ENCODE data around the gene HPRT1.

The HPRT1 gene

DNA sequence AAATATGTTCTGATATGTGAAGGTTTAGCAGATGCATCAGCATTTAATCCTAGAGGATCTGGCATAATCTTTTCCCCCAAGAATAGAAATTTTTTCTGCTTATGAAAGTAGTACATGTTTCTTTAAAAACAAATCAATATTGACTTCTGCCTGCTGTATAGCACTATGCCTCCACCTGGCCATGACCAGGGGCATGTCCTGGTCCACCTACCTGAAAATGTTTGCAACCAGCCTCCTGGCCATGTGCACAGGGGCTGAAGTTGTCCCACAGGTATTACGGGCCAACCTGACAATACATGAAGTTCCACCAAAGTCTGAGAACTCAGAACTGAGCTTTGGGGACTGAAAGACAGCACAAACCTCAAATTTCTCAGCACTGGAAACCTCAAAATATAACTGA is 10.0 kb downstream of the HPRT1 start:
- no peak overlapping the region for H3K4me3 ChIP-seq (ENCODE audit: low read depth, low read length)
- DNase-seq (ENCODE audit: low read depth), result no peak

DNA sequence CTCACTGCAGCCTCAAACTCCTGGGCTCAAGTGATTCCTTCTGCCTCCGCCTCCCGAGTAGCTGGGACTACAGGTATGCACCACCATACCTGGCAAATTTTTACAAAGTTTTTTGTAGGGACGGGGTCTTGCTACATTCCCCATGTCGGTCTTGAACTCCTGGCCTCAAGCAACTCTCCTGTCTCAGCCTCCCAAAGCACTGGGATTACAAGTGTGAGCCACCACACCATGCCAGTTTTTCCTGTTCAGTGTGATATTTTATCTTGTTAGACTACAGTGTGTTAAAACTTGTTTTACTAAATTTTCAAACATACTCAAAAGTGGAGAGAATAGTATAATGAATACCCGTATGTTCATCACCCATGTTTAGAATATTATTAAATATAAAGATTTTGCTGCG is 12.1 kb downstream of the HPRT1 start:
- no peak overlapping the region for H3K4me3 ChIP-seq (ENCODE audit: low read depth, low read length)
- DNase-seq (ENCODE audit: low read depth), result no peak

DNA sequence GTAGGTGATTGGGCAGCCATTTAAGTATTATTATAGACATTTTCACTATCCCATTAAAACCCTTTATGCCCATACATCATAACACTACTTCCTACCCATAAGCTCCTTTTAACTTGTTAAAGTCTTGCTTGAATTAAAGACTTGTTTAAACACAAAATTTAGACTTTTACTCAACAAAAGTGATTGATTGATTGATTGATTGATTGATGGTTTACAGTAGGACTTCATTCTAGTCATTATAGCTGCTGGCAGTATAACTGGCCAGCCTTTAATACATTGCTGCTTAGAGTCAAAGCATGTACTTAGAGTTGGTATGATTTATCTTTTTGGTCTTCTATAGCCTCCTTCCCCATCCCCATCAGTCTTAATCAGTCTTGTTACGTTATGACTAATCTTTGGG is 16.3 kb downstream of the HPRT1 start:
- no peak overlapping the region for H3K4me3 ChIP-seq (ENCODE audit: low read depth, low read length)
- DNase-seq (ENCODE audit: low read depth), result no peak

DNA sequence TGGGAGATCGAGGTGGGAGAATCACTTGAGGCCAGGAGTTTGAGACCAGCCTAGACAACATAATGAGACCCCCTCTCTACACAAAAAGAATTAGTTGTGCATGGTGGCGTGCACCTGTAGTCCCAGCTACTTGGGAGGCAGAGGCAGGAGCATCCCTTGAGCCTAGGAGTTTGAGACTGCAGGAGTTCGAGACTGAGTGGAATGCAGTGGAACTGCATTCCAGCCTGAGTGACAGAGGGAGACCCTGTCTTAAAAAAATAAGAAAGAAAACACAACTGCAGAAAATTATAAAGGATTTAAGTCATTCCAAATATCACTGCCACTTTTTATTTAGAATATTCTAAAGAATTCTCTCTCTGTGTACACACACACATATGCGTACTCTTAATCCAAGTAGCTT is 18.4 kb downstream of the HPRT1 start:
- no peak overlapping the region for H3K4me3 ChIP-seq (ENCODE audit: low read depth, low read length)
- DNase-seq (ENCODE audit: low read depth), result no peak

DNA sequence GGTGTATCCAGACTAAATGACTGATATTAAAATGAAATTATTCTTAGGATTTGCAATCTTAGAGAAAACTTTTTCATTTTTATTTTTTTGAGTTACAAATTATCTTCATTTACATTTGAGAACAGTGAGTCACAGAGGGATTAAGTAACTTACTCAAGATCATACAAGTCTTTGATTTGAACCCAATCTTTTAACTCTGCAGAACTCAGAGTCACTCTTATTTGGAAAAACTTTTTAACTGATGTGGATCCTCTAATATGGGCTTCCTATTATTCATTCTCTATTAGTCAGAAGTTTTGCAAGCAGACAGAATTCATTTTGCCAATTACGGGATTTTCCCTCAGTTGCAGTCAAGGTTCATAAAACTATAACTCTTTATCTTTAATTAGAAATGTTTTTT is 20.1 kb downstream of the HPRT1 start:
- DNase-seq (ENCODE audit: low read depth), result no peak
- no peak overlapping the region for H3K4me3 ChIP-seq (ENCODE audit: low read depth, low read length)

DNA sequence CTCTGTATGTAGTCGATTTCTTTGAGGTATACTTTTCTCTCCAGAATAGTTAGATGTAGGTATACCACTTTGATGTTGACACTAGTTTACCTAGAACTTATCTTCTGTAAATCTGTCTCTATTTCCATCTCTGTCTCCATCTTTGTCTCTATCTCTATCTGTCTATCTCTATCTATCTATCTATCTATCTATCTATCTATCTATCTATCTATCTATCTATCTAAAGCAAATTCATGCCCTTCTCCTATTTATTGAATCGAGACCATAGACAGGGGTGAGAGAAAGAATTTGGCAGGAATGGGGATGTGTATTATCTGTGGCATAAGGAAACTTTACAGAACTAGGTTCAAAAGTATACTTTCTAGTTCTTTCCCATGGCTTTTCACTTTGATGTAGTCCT is 21.4 kb downstream of the HPRT1 start:
- no peak overlapping the region for H3K4me3 ChIP-seq (ENCODE audit: low read depth, low read length)
- DNase-seq (ENCODE audit: low read depth), result no peak

DNA sequence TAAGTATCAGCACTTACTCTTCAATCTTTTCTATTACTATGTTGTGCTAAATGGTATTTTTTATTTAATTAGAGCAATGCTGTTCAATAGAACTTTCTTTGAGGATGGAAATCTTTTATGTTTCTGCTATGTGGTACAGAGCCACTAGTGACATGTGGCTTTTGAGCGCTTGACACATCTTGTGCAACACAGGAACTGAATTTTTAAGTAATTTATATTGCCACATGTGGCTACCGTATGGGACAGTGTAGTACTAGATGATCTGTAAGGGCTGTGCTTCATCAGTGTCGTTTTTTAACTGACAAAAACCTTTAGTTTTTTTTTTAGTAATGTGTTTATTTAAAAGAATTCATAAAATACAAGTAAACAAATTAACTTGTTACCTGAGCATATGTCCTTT is 22.4 kb downstream of the HPRT1 start:
- no peak overlapping the region for H3K4me3 ChIP-seq (ENCODE audit: low read depth, low read length)
- DNase-seq (ENCODE audit: low read depth), result no peak

DNA sequence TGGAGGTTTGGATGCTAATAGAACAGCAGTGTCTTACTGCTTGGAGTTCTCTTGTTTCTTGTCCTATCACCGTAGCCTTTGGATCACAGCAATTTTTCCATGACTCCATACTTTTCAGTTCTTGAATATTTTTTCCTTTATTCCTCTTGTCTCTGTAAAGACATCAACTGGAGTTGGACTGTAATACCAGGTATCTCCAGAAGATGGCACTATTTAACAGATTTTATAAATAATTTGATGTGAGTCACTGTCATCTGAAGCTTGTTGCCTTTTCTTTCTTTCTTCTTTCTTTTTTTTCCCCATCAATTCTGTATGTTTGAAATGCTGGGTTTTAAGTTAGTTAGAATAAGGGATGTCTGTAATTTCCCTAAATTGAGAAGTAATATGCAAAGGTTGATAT is 24.1 kb downstream of the HPRT1 start:
- no peak for DNase-seq (ENCODE audit: low read depth)

DNA sequence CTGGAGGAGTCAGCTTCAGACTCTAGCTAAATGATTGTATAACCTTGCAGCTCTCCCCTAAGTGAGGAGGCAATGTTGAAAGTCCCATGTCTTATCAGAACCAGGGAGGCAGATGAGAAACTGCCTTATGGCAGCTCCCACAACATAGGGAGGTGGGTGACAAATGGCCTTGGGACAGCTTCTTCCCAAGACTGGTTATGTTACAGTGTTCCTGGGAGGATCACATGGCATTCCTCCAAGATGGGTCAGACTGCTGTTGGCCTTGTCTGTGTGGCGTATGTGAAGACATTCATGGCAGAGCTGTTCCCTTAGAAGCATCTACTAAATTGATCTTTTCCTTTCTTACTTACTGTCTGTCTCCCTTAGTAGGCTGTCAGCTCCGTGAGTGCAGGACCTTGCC is 42.0 kb downstream of the HPRT1 start:
- DNase-seq (ENCODE audit: low read depth), result no peak
- no peak overlapping the region for H3K4me3 ChIP-seq (ENCODE audit: low read depth, low read length)

More for the DNA sequence above, 24.1 kb downstream of the HPRT1 start:
- H3K4me3 ChIP-seq (ENCODE audit: low read depth, low read length), result no peak overlapping the region

DNA sequence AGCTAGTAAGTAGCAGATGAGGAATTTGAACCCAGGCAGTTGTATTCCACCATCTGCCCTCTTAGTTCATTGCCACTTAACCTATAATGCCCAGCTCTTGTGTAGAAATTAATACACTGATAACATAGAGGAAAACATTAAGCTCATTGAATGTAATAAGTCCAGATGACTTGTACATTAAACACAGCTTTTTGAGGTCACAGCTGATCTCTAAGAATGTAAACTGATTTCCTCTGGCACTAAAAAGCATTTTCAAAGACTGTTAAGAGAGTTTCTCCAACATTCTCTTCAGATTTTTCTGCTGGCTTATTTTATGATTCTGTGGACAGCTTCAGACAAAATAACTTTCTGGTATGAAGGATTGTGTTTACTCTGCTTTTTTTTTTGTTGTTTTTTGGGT is 42.7 kb downstream of the HPRT1 start:
- no peak for DNase-seq (ENCODE audit: low read depth)
- no peak overlapping the region for H3K4me3 ChIP-seq (ENCODE audit: low read depth, low read length)

DNA sequence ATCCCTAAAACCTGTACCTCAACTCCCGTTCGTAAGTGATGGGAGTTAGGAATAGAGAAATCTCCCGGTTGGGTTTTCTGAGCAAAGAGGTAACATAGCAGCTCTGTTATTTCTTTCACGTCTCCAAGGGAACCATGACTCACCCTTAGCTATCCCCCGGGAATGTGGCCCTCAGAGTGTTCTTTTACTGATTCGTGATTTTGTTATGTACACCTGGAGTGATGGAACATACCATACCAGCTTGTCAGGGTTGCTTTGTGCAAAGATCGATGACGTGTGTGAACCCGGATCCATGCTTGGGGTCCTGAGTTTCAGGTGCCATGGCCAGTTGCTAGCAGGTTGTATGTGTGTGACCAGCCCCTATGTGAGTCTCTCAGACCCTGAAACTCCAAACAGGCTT is 52.6 kb downstream of the HPRT1 start:
- H3K4me3 ChIP-seq (ENCODE audit: low read depth, low read length), result no peak overlapping the region
- no peak for DNase-seq (ENCODE audit: low read depth)

DNA sequence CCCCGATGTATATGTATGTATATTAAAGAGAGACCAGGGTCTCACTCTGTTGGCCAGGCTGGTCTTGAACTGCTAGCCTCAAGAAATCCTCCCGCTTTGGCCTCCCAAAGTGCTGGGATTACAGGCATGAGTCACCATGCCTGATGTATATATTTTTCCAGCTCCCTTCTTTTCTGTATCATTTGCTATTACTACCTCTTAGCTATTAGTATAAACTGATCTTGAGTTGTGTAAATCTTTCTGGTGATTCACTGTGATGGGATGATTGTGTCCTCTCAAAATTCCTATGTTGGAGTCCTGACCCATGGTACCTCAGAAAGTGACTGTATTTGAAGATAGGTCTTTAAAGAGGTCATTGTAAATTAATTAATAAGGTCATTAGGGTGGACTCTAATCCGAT is 53.1 kb downstream of the HPRT1 start:
- H3K4me3 ChIP-seq (ENCODE audit: low read depth, low read length), result no peak overlapping the region
- DNase-seq (ENCODE audit: low read depth), result no peak

DNA sequence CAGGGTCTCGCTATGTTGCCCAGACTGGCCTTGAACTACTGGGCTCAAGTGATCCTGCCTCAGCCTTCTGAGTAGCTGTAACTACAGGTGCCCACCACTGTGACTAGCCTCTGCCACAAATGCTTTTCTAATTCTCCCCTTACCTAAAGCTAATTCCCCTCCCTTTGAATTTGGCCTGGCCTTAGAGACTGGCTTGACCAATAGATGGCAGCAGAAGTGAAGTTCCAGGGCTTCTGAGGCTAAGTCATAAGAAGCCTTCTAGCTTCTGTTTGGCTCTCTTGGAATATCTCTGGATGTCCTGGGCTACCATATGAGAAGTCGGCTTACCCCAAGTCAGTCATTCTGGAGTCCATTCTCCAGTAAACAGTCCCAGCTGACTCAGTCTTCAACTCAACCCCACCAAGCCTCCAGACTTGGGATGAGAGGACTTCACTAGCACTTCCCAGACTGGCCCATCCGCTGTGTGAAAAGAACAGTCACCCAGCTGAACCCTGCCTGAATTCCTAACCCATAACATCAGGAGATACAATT is 61.0 kb downstream of the HPRT1 start:
- H3K4me3 ChIP-seq (ENCODE audit: low read depth, low read length), result no peak overlapping the region
- no peak for DNase-seq (ENCODE audit: low read depth)

DNA sequence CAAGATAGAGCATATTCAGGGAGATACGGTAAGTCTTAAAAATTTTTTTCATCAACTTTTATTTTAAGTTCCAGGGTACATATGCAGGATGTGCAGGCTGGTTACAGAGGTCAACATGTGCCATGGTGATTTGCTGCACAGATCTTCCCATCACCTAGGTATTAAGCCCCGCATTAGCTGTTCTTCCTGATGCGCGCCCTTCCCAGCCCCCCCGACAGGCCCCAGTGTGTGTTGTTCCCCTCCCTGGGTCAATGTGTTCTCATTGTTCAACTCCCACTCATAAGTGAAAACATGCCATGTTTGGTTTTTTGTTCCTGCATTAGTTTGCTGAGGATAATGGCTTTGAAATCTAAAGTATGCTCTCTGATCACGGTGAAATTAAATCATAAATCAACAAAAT is 64.2 kb downstream of the HPRT1 start:
- no peak overlapping the region for H3K4me3 ChIP-seq (ENCODE audit: low read depth, low read length)
- DNase-seq (ENCODE audit: low read depth), result no peak

DNA sequence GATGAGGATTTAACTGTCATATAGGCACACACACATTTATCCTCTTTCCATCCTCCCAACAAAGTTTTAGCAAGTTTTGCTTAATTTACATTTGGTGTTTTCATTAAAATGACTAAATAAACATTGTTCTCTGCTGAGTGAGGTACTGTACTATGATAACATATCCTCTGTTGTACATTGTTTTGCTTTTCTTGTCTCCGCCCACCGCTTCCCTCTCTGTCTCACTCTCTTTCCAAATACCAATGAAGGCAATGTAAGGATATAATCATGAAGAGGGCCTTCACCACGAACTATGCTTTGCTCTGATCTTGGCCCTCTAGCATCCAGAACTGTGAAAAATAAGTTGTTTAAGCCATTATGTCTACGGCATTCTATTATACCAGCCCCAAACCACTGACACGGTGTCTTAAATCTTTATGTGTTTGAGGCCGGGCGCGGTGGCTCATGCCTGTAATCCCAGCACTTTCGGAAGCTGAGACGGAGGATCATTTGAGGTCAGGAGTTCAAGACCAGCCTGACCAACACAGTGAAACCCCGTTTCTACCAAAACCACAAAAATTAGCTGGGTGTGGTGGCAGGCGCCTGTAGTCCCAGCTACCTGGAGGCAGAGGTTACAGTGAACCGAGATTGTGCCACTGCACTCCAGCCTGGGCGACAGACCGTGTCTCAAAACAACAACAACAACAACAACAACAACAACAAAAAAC is 65.3 kb downstream of the HPRT1 start:
- no peak for DNase-seq (ENCODE audit: low read depth)
- H3K4me3 ChIP-seq (ENCODE audit: low read depth, low read length), result no peak overlapping the region

DNA sequence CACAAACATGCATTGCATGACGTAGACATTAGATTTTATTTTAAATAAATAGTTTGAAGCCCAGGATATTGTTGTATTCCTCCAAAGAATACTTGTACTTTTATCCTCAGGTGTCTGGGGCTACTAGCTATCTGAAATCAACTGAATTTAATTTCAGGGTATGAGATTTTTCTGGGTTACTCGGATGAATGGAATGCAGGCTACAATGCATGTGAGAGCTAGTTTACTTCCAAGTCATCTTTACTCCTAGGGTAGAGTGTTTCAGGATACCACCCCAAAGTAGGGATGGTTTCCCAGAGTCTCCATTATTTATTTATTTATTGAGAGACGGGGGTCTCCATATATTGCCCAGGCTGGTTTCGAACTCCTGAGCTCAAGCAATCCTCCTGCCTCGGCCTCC is 66.4 kb downstream of the HPRT1 start:
- no peak for DNase-seq (ENCODE audit: low read depth)

DNA sequence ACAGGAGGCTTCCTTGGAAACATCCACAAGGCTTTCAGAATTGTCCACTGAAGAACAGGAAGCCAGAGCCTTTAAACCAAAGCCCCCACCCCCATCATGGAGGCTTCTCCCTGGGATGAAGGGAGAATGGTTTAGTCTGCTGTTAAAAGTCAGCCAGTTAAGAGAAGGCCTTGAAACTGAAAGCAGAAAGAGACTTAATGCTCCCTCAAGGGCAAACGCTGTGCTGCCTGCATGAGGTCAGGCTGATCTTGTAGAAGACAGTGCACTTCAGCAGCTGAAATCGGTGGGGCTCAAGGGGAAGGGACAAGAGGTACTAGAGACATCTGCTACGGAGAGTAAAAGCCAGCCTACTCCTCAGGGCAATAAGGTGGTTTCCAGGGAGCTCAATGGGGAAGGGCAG is 69.0 kb downstream of the HPRT1 start:
- no peak overlapping the region for H3K4me3 ChIP-seq (ENCODE audit: low read depth, low read length)
- DNase-seq (ENCODE audit: low read depth), result no peak

More for the DNA sequence above, 66.4 kb downstream of the HPRT1 start:
- no peak overlapping the region for H3K4me3 ChIP-seq (ENCODE audit: low read depth, low read length)

DNA sequence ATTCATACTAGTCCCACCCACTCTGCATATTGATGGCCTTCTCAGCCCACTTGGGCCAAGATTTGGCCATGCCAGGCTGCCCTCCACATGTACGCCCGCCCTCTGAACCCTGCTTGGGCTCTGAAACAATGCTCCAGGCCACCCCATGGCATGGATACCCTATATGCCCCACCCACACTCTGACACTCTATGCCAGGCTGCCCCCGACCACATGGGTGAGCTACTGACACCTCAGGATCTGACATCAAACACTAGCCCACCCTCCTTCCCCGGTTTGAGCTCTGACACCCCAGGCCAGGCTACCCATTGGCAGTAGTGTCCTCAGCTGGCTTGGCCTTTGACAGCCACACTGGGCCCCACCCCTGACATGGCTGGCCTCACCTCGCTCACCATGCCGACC is 69.5 kb downstream of the HPRT1 start:
- DNase-seq (ENCODE audit: low read depth), result no peak
- no peak overlapping the region for H3K4me3 ChIP-seq (ENCODE audit: low read depth, low read length)

DNA sequence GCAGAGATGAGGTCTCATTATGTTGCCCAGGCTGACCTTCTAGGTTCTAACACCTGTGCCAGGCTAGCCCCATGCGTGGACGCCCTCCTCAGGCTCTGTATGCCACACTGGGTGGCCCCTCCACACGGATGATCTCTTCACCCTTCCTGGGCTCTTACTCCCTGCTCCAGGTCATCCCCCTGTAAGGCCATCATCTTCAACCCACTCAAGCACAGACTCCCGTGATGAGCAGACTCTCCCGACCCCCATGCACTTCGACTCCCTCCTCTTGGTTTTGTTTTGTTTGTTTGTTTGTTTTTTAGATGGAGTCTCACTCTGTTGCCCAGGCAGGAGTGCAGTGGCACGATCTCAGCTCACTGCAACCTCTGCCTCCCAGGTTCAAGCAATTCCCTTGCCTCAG is 70.9 kb downstream of the HPRT1 start:
- no peak overlapping the region for H3K4me3 ChIP-seq (ENCODE audit: low read depth, low read length)
- DNase-seq (ENCODE audit: low read depth), result no peak

DNA sequence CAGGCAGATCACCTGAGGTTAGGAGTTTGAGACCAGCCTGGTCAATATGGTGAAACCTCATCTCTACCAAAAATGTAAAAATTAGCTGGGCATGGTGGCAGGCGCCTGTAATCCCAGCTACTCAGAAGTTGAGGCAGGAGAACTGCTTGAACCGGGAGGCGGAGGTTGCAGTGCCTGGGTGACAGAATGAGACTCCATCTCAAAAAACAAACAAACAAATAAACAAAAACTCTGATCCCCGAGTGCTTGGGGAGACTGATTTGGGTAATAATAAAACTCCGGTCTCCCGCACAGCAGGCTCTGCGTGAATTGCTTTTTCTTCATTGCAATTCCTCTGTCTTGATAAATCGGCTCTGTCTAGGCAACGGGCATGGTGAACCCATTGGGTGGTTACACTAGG is 73.4 kb downstream of the HPRT1 start:
- H3K4me3 ChIP-seq (ENCODE audit: low read depth, low read length), result no peak overlapping the region
- no peak for DNase-seq (ENCODE audit: low read depth)

DNA sequence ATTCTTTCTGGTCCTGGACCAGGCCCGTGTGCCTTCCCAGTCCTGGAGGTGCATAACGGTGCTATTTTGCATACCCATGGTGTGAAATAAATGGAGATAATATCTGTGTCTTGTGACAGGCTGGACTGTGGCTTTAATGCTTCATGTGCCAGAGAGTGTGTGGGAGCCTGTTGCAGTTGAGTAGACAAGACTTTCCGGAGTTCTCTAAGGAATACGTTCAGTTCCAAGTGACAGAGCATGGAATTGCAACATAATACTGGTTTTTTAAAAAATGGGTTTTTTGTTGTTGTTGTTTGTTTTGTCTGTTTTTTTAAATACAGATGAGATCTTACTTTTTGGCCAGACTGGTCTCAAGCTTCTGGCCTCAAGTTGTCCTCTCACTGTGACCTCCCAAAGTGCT is 74.0 kb downstream of the HPRT1 start:
- no peak overlapping the region for H3K4me3 ChIP-seq (ENCODE audit: low read depth, low read length)

More for the DNA sequence above, 74.0 kb downstream of the HPRT1 start:
- no peak for DNase-seq (ENCODE audit: low read depth)

Measured in skeletal muscle cell (primary cell).